Loucy (cell line): ENCODE measurements around the gene DIO1.

Source experiments
- H2AFZ ChIP-seq: fragments of 200-600 bp; sonication (generic); 2 replicates; pipeline ENCODE4 v1.6.0; 2016; ENCODE audit warnings: antibody characterized with exemption, mild to moderate bottlenecking, low read length, moderate library complexity
- H3F3A ChIP-seq: fragments of 200-600 bp; 2 replicates; pipeline ENCODE4 v1.6.0; 2016; ENCODE audit warnings: antibody characterized with exemption, low read depth, mild to moderate bottlenecking
- H3K27me3 ChIP-seq: fragments of 200-600 bp; sonication (generic); 2 replicates; pipeline ENCODE4 v1.6.1; 2014; ENCODE audit warnings: low read length, mild to moderate bottlenecking; ENCODE audit not compliant: insufficient read depth, poor library complexity, severe bottlenecking
- H3K36me3 ChIP-seq: fragments of 200-600 bp; sonication (generic); 2 replicates; pipeline ENCODE4 v1.6.1; 2016; ENCODE audit warnings: low read length; ENCODE audit not compliant: insufficient read depth
- H3K4me1 ChIP-seq: fragments of 200-600 bp; sonication (generic); 2 replicates; pipeline ENCODE4 v1.5.1; 2014; ENCODE audit warnings: low read length, mild to moderate bottlenecking; ENCODE audit not compliant: insufficient read depth, poor library complexity, severe bottlenecking
- H3K4me2 ChIP-seq: fragments of 200-600 bp; sonication (generic); 2 replicates; pipeline ENCODE4 v1.6.0; 2014; ENCODE audit warnings: antibody characterized with exemption, low read length, low read depth, mild to moderate bottlenecking; ENCODE audit not compliant: poor library complexity, severe bottlenecking
- H3K4me3 ChIP-seq: fragments of 200-600 bp; sonication (generic); 2 replicates; pipeline ENCODE4 v1.5.1; 2014; ENCODE audit warnings: low read length, mild to moderate bottlenecking, mixed read lengths; ENCODE audit not compliant: poor library complexity, severe bottlenecking
- H3K79me2 ChIP-seq: fragments of 200-600 bp; sonication (generic); 2 replicates; pipeline ENCODE4 v1.6.1; 2014; ENCODE audit warnings: low read length; ENCODE audit not compliant: insufficient read depth
- H3K9ac ChIP-seq: fragments of 200-600 bp; sonication (generic); 2 replicates; pipeline ENCODE4 v1.6.0; 2014; ENCODE audit warnings: mild to moderate bottlenecking, low read depth, low read length, moderate library complexity; ENCODE audit not compliant: poor library complexity, severe bottlenecking
- H3K9me2 ChIP-seq: fragments of 200-600 bp; sonication (generic); replicated peaks from 2 replicates; pipeline ENCODE4 v1.6.1; 2016; ENCODE audit warnings: low read depth, low read length, mixed read lengths
- H3K9me3 ChIP-seq: fragments of 200-600 bp; sonication (generic); 2 replicates; pipeline ENCODE4 v1.6.1; 2014; ENCODE audit warnings: mild to moderate bottlenecking, antibody characterized with exemption, low read length, low read depth; ENCODE audit not compliant: insufficient read depth
- H4K20me1 ChIP-seq: fragments of 200-600 bp; sonication (generic); 2 replicates; pipeline ENCODE4 v1.6.0; 2014; ENCODE audit warnings: antibody characterized with exemption, low read length, mild to moderate bottlenecking; ENCODE audit not compliant: insufficient read depth, poor library complexity, severe bottlenecking
- EZH2phosphoT487 ChIP-seq: fragments of 200-600 bp; IDR thresholded peaks from 2 replicates; pipeline ENCODE4 v1.6.1; 2018; ENCODE audit warnings: antibody characterized with exemption, mild to moderate bottlenecking, moderate library complexity, borderline replicate concordance
- TF ChIP-seq, protein P1 (sequence below): fragments of 200-600 bp; sonication (generic); conservative IDR thresholded peaks from 2 replicates; pipeline ENCODE4 v1.5.1; 2014; ENCODE audit warnings: mild to moderate bottlenecking, antibody characterized with exemption, low read length

The DIO1 gene

DNA sequence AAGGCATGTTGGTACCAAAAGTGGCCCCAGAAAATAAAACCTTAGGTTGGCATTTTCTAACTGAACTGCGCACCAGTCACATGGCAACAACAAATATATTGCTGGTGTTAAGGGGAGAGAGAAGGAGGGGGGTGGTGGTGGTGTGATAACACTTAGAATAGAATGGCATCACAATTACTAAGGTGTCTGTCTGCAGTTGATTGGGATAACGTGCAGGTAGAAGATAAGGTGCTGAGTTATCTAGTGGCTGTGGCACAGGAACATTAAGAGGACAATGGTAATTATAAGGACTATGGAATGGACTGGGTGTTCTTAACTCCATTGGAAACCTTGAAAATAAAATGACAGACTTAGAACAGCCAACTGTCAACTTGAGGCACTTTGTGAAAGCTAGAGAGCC, 3.0 kb upstream of the DIO1 start:
- Histone ChIP-seq H2AFZ (peak overlapping the region; percentile 20; the same call in 1 of the 2 replicates), H3K36me3 (no peaks in the 10 kb centered on the region), H3K4me1 (peaks cover 13% of the 10 kb centered on the region), H3K27me3 (no peaks in the 10 kb centered on the region), H3K4me3 (no peak overlapping the region), H3K4me2 (peak overlapping the region; percentile 82), H4K20me1 (no peaks in the 10 kb centered on the region), H3K79me2 (no peaks in the 10 kb centered on the region; the same call in 1 of the 2 replicates), H3K9me3 (no peaks in the 10 kb centered on the region), H3K9me2 (no peaks in the 10 kb centered on the region), H3F3A (no peaks in the 10 kb centered on the region), H3K9ac (no peak overlapping the region)
- TF ChIP-seq, protein P1, sequence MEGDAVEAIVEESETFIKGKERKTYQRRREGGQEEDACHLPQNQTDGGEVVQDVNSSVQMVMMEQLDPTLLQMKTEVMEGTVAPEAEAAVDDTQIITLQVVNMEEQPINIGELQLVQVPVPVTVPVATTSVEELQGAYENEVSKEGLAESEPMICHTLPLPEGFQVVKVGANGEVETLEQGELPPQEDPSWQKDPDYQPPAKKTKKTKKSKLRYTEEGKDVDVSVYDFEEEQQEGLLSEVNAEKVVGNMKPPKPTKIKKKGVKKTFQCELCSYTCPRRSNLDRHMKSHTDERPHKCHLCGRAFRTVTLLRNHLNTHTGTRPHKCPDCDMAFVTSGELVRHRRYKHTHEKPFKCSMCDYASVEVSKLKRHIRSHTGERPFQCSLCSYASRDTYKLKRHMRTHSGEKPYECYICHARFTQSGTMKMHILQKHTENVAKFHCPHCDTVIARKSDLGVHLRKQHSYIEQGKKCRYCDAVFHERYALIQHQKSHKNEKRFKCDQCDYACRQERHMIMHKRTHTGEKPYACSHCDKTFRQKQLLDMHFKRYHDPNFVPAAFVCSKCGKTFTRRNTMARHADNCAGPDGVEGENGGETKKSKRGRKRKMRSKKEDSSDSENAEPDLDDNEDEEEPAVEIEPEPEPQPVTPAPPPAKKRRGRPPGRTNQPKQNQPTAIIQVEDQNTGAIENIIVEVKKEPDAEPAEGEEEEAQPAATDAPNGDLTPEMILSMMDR, result no peak
- TF ChIP-seq EZH2phosphoT487, result no peak

DNA sequence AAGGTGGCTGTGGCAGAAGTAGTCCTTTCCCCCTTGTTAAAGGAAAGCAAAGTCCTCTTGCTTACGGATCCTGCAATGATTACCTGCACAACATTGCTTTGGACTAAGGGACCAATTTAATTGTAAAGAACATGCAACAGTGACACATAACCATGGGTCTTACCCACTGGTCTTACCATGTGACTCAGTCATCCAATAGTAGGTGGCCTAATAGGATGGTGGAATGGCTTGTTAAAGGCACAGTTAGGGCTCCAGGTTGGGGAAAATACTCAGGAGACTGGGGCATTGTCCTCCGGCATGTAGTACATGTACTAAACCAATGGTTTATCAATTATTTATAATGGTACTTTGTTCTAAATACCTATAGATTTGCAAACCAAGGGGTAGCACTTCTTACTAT, 2.3 kb upstream of the DIO1 start:
- Histone ChIP-seq H3K9ac (no peak overlapping the region), H3K4me1 (peaks cover 13% of the 10 kb centered on the region), H2AFZ (no peak overlapping the region), H3K4me3 (no peak overlapping the region), H3K9me2 (no peaks in the 10 kb centered on the region), H3F3A (no peaks in the 10 kb centered on the region), H3K9me3 (no peaks in the 10 kb centered on the region), H3K27me3 (no peaks in the 10 kb centered on the region), H3K4me2 (no peak overlapping the region), H3K79me2 (no peaks in the 10 kb centered on the region; the same call in 1 of the 2 replicates), H4K20me1 (no peaks in the 10 kb centered on the region), H3K36me3 (no peaks in the 10 kb centered on the region)
- TF ChIP-seq EZH2phosphoT487, result no peak
- TF ChIP-seq, protein P1, result no peak

DNA sequence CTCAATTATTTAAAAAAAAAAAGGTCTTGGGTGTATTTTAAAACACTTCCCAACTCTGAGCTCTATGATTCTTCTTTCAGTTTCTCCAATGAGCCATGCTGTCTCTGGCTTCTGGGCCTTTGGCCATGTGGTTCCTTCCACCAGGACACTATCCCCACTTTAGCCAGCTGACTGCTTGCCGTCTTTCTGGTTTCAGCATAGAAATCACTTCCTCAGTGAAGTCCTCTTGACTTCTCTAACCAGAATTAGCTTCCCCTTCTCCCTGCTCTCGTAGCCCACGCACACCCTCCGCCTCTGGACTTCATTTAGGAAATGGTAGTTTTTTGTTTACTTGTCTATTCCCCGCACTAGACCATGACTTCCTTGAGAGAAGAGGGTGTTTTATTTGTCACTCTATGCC, 1.1 kb upstream of the DIO1 start:
- H3K4me1 ChIP-seq, result peaks cover 13% of the 10 kb centered on the region
- no peaks in the 10 kb centered on the region for H3K9me2 ChIP-seq
- H3K9ac ChIP-seq, result no peak overlapping the region
- TF ChIP-seq, protein P1, result no peak
- no peak for TF ChIP-seq EZH2phosphoT487
- H3K4me3 ChIP-seq, result no peak overlapping the region
- H3K79me2 ChIP-seq, result no peaks in the 10 kb centered on the region; the same call in 1 of the 2 replicates
- H3K36me3 ChIP-seq, result no peaks in the 10 kb centered on the region
- H3F3A ChIP-seq, result no peaks in the 10 kb centered on the region
- H3K4me2 ChIP-seq, result no peak overlapping the region
- no peaks in the 10 kb centered on the region for H4K20me1 ChIP-seq
- H2AFZ ChIP-seq, result no peak overlapping the region
- no peaks in the 10 kb centered on the region for H3K9me3 ChIP-seq
- no peaks in the 10 kb centered on the region for H3K27me3 ChIP-seq
